GM19043 (cell line): ENCODE data around the gene TOM1L1.

ENCODE experiments used
- ATAC-seq: cut with Tn5 transposase; IDR thresholded peaks from one replicate; pipeline ENCODE4 v1.9.1; 2021; ENCODE audit warnings: low read depth; ENCODE audit not compliant: unreplicated experiment

TOM1L1 gene

DNA sequence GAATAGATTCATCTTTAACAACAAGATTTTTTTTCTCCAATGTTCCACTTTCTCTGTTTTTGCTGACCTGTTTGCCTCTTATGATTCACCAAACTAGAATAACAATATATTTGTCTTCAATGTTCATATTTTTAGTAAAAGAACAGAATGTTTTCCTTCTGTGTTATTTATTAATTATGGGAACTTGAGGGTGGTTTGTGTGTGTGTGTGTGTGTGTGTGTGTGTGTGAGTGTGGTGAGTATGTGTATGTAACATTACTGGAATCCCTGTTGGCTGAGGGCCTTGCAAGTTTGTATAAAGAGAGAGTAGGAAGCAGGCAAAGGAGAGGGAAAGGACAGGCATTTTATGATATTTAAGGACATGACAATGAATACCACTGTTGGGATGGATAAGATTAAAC, 81.7 kb downstream of the TOM1L1 start:
- ATAC-seq = no peak

DNA sequence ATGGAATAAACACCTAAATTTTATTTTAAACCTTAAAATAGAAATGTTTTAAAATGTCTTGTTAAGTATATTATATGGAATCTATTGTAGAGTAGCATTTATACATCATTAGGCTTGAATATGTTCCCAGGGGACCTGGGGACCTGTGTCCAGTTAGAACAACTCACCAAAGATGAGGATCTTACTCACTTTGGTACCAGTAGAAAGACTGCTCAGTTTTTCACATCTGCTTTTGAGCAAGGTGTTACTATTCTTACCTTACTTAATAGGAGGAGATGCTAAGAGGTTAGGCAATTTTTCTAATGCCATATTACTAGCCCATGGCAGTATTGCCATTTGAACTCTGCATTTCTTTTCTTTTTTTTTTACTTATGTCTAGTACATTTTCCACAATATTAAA, 82.6 kb downstream of the TOM1L1 start:
- no peak for ATAC-seq

DNA sequence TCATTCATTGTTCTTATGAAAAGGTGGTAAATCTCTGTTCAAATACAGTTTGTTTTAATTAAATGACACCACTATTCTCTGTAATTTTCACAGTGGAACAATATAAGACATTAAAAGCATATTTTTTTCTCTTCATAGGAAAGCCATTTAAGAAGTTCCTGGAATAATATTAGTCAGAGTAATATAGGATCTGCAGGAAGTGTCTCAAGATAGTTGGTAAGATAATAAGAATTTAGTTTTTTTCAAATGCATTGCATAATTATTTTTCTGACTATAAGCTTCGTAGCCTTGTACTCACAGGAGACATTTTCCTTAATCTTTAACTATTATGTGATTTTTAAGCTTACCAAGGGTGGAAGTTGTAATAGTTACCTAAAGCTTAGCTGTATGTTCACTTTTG, 84.8 kb downstream of the TOM1L1 start:
- no peak for ATAC-seq

DNA sequence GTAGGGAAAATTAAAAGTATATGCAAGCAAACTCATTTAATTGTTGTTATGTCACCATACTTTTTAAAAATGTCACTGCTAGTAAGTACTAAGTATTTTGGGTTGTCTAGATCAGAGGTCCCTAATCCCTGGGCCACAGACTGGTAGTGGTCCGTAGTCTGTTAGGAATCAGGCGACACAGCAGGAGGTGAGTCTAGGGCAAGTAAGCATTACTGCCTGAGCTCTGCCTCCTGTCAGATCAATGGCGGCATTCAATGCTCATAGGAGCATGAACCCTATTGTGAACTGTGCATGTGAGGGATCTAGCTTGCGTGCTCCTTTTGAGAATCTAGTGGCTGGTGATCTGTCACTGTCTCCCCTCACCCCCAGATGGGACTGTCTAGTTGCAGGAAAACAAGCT, 89.5 kb downstream of the TOM1L1 start:
- no peak for ATAC-seq

DNA sequence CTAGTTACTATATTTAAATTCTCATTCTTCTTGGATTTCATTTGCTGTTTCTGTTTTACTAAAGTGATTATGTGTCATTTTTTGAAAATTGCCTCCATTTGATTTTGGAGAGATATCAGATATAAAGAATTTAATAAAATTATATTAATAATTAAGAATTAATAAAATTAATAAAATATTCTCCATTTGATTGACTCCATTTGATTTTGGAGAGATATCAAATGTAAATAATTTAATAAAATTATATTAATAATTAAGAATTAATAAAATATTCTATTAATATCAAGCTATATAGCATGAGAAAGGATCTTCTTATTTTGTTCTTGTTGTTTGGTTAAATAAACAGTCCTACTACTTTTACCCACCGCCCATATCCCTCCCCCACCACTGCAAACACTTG, 90.9 kb downstream of the TOM1L1 start:
- ATAC-seq = no peak

DNA sequence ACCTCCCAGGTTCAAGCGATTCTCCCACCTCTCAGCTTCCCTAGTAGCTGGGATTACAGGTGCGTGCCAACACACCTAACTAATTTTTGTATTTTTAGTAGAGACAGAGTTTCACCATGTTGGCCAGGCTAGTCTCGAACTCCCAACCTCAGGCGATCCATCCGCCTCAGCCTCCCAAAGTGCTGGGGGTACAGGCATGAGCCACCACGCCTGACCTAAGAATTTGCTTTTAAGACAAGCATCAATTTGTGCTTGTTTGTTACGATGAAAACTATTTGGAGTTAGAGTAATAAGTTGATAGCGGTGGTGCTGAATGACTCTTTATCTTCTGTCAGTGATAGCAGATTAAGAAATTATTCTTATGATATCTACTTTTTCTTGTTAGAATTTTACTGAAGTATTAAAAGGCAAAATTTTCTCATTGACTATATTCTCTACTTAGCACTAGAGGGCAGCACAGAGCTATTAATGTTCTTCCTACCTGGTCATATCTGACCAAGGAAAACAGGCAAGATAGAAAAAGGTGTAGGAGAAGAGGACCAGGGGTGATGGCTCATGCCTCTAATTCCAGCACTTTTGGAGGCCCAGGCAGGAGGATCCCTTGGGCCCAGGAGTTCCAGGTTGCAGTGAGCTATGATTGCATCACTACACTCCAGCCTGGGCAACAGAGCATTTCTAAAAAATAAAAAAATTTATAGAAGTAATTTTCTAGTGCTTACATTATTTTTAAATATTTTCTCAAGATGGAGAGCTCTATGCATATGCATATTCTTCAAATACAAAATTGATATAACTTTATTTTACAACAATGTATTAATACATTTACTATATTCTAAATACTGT, 92.4 kb downstream of the TOM1L1 start:
- peak; percentile 68 for ATAC-seq

DNA sequence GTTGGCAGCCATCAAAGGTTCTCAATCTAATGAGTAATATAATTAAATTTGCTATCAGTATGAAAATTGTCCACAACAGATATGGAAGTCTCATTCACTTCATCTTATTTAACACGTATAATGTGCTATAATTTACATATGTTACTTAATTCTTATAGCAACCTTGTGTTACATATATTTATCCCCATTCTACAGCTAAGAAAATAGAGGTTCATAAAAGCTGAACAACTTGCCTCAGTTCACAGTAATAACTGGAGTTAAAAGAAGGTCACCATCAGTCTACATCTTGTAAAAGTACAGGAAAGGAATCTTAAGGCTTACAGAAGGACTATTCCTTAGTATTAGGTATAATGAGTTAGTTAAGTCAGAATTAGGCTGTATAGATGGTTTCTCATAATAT, 95.8 kb downstream of the TOM1L1 start:
- no peak for ATAC-seq

DNA sequence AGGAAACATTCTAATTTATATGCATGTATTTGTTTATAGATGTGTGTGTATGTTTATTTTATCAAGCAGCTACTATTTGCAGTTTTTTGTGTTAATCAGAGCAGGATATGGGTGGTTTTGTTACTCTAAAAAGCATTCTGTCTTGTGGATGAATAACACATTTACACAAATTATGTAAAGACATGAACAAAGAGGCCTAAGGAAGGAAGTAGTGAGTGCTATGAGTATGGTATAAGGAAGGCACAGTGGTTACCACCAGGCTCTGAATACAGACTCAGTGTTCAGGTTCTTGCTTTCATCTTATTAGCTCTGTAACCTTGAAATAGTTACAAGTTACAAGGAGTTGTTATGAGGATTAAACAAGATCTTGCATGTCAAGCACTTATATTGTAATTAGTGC, 101.8 kb downstream of the TOM1L1 start:
- no peak for ATAC-seq

DNA sequence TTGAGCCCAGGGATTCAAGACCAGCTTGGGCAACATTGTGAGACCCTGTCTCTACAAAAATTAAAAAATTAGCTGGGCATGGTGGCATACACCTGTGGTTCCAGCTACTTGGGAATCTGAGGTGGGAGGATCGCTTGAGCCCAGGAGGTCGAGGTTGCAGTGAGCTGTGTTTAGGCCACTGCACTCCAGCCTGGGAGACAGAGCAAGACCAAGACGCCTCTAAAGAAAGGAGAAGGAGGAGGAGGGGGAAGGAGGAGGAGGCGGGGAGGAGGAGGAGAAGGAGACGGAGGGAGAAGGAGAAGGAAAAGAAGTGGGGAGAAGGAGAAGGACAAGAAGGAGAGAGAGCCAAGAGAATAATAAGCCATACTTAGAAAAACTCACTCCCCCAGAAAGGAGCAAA, 103.8 kb downstream of the TOM1L1 start:
- no peak for ATAC-seq

DNA sequence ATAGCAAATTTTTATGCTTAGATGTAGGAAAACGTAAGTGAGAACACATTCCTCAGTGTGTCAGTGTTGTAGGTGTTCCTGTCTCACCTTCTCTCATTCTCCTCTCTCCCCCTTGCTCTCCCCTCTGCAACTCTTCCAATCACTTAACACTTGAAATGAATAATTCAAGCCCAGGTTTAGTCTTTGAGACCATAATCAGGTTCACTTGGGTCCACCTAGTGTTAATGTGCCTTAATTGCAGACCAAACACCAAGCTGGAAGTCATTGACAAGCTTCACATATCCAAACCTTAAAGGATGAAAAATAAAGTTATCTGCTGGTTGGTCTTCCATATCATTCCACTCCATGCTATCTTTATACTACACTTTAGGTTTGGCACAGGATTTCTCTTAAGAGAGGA, 104.9 kb downstream of the TOM1L1 start:
- no peak for ATAC-seq
